Activated gamma-delta T cell treated with Interleukin-2 at 50 U/mL for 16 hours (primary cell): ENCODE data around the gene RNU6-8.

Experiments used
- DNase-seq: peaks from one replicate; pipeline ENCODE4 v3.0.0-alpha.2; 2020

RNU6-8 gene

GRCh38 chr14:32203928-32204357, 874 bp upstream of the RNU6-8 start:
- DNase-seq, result peak; percentile 6

DNA sequence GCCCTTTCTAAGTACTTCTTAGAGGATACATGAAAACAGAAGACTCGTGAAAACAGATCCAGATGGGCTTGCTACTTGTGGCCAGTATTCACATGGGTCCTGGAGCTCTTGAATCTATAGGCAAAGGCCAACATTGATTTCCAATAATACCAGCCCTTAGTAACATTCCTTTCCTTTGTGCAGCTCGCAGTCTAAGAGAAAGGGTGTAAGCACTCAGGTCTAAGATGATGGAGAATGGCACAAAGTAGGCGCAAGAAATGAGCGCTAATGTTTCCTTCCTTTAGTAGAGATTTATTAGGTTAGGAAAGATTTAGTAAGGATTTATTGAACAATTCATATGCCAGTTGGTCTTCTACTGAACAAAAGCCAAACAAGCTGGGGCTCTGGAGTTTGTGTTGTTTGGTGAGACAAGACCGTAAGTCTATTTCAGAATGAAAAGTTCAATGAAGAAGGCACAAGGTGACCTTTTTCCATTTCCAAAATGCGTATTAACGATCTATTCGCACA, 525 bp downstream of the RNU6-8 start:
- no peak for DNase-seq

DNA sequence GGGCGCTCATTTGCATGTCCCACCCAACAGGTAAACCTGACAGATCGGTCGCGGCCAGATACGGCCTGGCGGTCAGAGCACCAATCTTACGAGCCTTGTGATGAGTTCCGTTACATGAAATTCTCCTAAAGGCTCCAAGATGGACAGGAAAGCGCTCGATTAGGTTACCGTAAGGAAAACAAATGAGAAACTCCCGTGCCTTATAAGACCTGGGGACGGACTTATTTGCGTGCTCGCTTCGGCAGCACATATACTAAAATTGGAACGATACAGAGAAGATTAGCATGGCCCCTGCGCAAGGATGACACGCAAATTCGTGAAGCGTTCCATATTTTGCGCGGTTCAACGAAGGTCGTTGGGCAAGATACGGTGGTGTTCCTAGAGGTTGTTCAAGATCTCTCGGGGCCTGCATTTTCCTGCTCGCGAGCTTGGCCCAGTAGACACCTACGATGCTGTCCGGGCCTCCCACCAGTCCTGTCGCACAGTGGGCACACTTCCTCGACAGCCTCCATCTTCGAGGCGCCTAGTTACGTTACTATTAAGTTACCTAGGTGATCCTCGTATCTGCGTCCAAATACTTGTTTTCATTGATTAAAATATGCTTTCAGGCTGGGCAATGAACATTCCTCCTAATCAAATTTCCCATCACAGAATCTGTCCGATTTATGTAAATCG, 1.1 kb downstream of the RNU6-8 start, which contains the start of gene RNU6-7:
TSS of gene RNU6-7 (plus strand) at position 230 of the 675 bp plus-strand sequence.
- DNase-seq, result no peak

DNA sequence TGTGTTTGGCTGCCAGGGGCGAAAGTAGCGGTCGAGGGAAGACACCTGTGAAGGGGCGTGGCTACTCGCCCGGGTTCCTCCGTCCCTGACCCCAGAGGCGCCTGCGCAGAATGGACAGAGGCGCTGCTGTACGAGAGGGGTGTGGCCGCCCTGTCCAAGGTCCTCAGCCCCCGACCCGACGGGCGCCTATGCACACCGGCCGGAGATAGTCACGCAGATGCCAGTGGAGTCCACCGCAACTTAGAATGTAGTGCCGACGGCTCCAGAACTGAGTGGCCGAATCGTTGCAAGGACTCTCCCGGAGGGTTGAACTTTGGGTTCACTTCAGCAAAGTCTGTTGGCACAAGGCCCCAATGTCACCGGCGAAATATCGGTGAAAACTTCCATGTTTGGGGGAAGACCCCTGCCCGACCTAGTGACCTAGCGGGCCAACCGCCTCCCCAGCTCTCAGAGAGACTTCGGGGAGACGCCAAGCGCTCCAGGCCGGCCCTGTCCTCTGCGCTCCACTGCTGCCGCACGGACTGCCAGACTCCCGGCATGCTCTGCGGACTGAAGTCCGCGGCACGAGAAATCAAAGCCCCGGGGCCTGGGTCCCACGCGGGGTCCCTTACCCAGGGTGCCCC, 1.8 kb downstream of the RNU6-8 start:
- peak; percentile 67 for DNase-seq

DNA sequence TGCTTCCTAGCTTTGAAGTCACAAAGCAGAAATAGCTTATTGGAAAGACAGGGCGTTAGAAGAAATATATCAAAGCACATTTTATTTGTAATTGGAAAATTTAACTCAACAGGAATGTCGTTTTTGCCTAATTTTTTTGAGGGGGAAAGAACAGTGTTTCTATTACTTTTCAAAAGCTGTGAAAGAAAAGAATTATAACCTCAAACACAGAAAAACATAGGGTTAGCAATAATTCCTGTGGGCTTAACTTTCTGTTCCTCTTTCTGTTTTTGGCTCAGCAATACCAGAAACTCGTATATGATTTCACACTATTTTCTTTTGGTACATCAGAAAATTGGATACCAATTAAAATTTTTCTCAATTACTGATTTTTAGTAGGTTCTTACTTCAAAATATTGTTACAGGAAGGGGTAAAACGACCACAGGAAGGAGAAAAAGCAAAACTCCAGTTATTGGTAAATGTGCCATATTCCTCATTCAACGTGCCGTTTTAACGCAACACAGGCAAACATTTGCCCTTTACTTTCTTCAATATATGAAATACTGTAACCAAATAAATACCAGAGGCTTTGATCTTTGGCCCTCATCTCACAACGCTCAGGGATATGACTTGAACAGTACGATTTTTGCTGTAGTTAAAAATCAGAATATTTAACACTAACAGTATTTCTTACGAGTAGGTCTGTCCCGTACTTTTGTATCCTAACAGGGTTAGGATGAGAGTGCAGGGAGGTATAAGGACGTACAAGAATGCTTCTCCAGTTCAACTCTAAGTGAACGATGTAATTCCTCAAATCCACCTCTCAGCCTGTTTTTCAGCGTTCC, 2.5 kb downstream of the RNU6-8 start:
- DNase-seq, result no peak

GRCh38 chr14:32197919-32198318, 5.2 kb downstream of the RNU6-8 start:
- DNase-seq, result no peak

DNA sequence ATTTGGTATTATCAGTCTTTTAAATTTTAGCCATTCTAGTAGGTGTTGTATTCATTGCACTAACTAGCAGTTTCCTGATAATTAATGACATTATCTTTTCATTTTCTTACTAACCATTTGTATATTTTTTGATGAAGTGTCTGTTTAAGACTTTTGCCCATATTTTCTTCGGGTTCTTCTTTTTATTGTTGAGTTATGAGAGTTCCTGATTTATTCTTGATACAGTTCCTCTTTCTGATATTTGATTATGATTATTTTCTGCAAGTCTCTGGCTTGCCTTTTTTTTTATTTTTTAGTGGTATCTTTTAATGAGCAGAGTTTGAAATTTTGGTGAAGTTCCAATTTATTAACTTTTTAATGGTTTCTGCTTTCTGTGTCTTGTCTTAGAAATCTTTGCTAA, 7.4 kb downstream of the RNU6-8 start:
- no peak for DNase-seq

DNA sequence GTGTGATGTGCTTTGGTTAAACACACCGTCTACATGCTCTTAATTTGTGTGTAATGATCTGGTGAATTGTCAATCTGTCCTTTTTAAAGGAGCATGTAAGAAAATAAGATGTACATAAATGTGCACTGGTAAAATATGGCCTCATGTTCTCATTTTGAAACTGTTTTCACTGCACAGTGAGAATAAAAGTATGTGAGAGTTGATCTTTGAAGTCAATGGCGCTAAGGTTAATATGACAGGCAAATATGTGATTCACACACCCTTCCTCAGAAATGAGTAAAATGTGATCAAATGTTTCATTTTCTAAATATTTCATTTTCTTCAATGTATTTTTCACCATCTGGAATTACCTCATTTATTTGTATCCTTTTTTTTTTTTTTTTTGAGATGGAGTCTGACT, 9.5 kb downstream of the RNU6-8 start:
- no peak for DNase-seq

DNA sequence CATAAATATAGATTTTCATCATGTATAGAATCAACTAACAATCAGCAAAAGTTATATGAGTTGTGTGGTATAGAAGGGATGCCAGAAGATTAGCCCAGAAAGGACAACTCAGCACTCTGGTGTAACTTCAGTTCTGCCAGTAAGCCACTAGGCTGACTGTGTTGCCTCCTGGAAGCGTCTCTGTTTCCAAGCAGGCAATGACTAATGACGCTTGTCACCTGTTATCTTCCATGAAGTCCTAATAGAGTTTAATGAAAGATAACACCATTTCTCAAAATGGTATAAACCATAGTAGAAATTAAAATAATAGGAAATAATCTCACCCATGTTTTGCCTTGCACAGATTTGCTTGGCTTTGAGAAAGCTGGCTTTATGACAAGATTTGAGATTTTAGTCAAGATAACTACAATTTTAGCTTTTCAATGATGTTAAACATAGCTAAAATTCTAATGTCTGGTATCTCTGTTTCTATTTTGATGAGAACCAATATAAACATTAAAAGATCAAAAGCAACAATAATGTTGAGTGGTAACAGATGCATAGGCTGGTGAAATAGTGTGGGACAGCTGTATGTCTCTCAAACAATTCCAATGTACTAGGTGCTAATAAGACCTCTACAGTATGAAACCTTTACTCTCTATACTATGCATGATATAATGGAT, 10.2 kb downstream of the RNU6-8 start:
- no peak for DNase-seq

DNA sequence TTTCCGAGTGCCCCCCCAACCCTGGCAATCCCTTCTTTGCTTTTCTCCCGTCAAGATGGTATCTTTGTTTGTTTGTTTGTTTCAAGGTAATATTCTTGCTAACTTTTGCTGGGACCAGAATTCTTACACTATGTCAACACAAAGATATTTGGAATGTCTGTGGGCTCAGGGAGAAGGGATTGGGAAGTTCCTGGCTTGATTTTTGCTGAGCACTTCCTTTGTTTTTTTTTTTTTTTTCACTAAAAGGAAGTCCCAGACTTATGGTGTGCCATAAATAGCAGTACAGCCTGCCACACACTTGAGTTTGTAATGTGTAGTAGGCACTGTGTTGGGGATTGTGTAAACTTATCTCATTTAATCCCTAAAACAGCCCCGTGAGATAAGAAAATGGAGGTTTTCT, 12.4 kb downstream of the RNU6-8 start:
- DNase-seq, result no peak

DNA sequence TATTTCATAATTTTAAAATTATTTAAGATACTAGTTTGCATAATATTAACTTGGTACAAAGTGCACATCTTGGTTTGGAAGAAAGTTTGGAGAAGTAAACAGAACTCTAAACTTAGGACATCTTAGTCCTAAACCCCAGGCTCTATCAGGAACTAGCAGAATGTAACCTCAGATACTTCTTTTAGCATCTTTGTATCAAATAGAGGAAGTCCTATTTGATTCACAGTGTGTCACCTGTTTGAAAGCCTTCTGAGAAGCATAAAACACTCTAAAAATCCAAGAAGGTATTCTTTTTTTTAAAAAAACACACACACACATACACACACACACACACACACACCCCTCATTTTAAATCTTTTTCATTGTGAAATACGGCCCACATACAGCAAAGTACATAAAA, 13.3 kb downstream of the RNU6-8 start:
- DNase-seq, result no peak

- no peak for DNase-seq
These were observed 16.8 kb downstream of the RNU6-8 start for GRCh38 chr14:32186248-32186647.

DNA sequence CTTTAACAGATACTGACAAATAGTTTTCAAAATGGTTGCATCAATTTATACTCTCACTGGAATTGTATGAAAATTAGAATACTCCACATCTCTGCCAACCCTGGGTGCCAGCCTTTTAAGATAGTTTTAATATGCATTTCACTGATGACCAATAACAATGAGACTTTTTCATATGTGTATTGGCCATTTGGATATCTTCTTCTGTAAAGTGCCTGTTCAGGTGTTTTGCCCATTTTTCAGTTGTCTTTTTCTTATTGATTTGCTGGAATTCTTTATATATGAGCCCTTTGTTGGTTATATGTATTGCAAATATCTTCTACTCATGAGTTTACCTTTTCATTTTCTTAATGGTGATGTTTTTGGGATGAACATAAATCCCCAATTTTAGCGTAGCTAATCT, 18.0 kb downstream of the RNU6-8 start:
- DNase-seq, result no peak

- no peak for DNase-seq
These were observed 19.7 kb downstream of the RNU6-8 start for GRCh38 chr14:32183151-32184058.

- DNase-seq, result no peak
These were observed 31.6 kb downstream of the RNU6-8 start for GRCh38 chr14:32171469-32171868.

GRCh38 chr14:32169191-32169590, 33.9 kb downstream of the RNU6-8 start:
- DNase-seq, result no peak

GRCh38 chr14:32167907-32168306, 35.2 kb downstream of the RNU6-8 start:
- no peak for DNase-seq

DNA sequence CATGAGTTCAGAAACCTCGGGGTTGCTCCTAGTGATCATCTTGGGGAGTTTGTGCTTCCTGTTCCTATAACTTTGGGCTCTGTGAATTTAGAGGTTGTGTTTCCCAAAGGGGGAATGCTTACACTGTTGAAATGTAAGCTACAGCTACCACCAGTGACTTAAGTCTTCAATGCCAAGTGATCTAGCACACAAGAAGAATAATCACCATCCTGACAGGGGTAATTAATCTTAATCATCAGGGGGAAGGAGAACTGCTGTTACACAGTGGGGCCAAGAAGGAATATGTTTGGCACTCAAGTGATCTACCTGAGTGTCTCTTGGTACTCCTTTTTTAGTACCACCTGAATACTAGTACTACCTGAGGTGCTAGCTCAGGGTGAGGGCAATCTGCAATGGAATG, 36.1 kb downstream of the RNU6-8 start:
- DNase-seq, result no peak

DNA sequence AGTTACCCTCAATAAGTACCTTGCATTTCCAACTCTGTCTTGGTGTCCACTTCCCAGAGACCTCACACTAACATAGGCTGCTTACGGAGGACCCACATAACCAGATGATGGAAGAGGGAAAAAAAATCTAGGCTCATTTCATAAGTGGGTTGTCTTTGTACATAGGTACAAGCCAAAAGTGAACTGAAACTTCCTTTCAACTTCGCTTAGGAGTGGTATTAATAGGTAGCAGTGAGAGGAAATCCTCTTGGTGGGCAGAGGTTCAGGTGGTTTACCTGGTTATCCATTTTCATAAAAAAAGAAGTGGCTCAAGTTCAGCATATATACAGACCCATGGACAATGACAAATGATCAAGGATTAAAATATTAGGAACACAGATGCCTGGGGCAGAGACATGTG, 37.0 kb downstream of the RNU6-8 start:
- DNase-seq, result no peak
